ENCODE data around the gene AKT1S1.

- TF ChIP-seq POLR2A (IDR thresholded peaks at IDR 0.05) = no peak
- TF ChIP-seq CTCF (IDR thresholded peaks at IDR 0.05) = no peak
These were observed 4.0 kb downstream of the AKT1S1 start for GRCh38 chr19:49873129-49873521.
